Measurements from ENCODE around the gene ASNS. TPM values are rescaled to one million over a fixed set of nuclear protein-coding genes. Genes with fewer than 3 reads are reported as not detected.
"Not testable (repeated sequence)": the region's sequence is repeated elsewhere in the genome, so short reads cannot be mapped to it uniquely, and the experiment has no call there.

ASNS gene, protein sequence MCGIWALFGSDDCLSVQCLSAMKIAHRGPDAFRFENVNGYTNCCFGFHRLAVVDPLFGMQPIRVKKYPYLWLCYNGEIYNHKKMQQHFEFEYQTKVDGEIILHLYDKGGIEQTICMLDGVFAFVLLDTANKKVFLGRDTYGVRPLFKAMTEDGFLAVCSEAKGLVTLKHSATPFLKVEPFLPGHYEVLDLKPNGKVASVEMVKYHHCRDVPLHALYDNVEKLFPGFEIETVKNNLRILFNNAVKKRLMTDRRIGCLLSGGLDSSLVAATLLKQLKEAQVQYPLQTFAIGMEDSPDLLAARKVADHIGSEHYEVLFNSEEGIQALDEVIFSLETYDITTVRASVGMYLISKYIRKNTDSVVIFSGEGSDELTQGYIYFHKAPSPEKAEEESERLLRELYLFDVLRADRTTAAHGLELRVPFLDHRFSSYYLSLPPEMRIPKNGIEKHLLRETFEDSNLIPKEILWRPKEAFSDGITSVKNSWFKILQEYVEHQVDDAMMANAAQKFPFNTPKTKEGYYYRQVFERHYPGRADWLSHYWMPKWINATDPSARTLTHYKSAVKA
- total RNA-seq (10 to 100 TPM; 15.7 to 23.1 TPM), polyA plus RNA-seq (10 to 100 TPM; 16.3 to 33.3 TPM)
- long read RNA-seq, donor 1, transcript ASNS-202 (13 exons, 1,994 nt): major isoform, 33 of 45 reads
- long read RNA-seq, donor 1, partial matches to known transcripts: 3 of 45 reads
- long read RNA-seq, donor 1, other reads (novel, unspliced or antisense): 2 of 45 reads
- long read RNA-seq, donor 2, transcript ASNS-202 (13 exons, 1,994 nt): major isoform, 8 of 11 reads
- long read RNA-seq, donor 2, partial matches to known transcripts: 0 of 11 reads
- long read RNA-seq, donor 2, other reads (novel, unspliced or antisense): 1 of 11 reads

DNA sequence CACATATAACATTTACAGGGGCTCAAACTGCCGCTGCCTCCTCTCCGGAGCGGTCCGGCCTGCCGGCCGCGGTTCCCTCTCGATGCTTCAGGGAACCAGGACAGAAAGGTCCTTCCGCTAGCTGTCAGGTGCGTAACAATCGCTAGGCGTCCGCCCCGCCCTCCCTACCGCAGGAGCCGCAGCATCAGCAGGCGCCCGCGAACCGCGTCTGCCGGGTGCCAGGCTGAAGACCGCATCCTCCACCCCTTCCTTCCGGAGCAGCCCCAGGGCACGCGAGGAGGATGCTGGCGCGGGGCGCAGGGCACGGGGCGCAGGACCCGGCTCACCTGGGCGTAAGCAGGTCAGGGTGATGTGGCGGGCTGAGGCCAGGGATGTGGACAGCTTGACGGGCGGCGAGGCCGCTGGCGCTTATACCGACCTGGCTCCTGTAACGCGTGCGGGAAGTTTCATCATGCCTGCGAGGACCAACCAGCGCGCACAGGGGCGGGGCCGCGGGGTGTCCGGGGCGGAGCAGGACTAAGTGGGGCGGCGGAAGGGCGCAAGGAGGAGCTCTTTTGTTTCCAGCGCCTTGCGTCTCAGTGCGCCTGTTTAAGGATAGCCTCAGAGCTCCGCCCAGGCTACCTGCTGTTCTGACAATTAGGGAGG, at the start of gene ASNS:
Gene ASNS, minus strand, starts transcription at position 384 of the 645 bp plus-strand sequence. CDS start 3,252 bp downstream, outside the sequence.
- 0% methylated on average over 53 to 58 of the region's 58 CpGs for WGBS, 2 donors
- Histone ChIP-seq H3K4me3 (ENCODE audit: low read length in 2 of 2) (peak within 1 kb of the TSS; percentile 19 to 70), H3K36me3 (ENCODE audit: control insufficient read depth in 1 of 2, insufficient read depth in 2 of 2, low read length in 1 of 2) (no peaks in the 10 kb centered on the region), H3K4me1 (ENCODE audit: control insufficient read depth in 1 of 2, insufficient read depth in 2 of 2, low read length in 2 of 2) (no peaks in the 10 kb centered on the region), H3K27ac (ENCODE audit: low read depth in 1 of 2, low read length in 2 of 2) (peak within 1 kb of the TSS in 1 of 2 donors; percentile 22), H3K27me3 (ENCODE audit: control insufficient read depth in 1 of 2, insufficient read depth in 2 of 2, low read length in 1 of 2) (no peaks in the 10 kb centered on the region), H3K9me3 (ENCODE audit: control insufficient read depth, low read length) (no peaks in the 10 kb centered on the region)
- intact Hi-C loops (cut with DNase I): no loop called here
- DNase-seq: peak; percentile 94 to 96
- peak; percentile 100 for ATAC-seq (ENCODE audit: low FRiP score)

DNA sequence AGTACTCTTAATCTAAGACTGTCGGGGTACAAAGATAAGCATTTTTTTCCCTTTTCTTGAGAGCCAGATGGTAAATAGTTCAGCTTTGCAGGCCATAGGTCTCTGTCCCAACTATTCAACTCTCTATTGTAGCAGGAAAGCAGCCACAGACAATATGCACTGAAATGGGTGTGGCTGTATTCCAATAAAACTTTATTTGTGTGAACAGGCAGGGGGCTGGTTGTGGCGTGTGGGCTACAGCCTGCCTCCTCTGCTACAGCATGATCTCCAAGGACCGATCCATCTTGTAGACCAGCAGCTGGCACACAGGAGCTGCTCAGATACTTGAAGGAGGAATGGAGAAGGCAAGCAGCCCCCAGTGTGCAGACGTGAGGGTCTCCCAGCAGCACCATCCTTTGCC, 49.0 kb upstream of the ASNS start:
- H3K27me3 ChIP-seq (ENCODE audit: control insufficient read depth in 1 of 2, insufficient read depth in 2 of 2, low read length in 1 of 2); H3K36me3 ChIP-seq (ENCODE audit: control insufficient read depth in 1 of 2, insufficient read depth in 2 of 2, low read length in 1 of 2); H3K4me3 ChIP-seq (ENCODE audit: low read length in 2 of 2); H3K9me3 ChIP-seq (ENCODE audit: control insufficient read depth, low read length); H3K4me1 ChIP-seq (ENCODE audit: control insufficient read depth in 1 of 2, insufficient read depth in 2 of 2, low read length in 2 of 2); H3K27ac ChIP-seq (ENCODE audit: low read depth in 1 of 2, low read length in 2 of 2); DNase-seq; ATAC-seq (ENCODE audit: low FRiP score); intact Hi-C loops (cut with DNase I): not testable (repeated sequence)
- WGBS, 2 donors: 89 to 100% methylated on average over 3 to 4 of the region's 4 CpGs

DNA sequence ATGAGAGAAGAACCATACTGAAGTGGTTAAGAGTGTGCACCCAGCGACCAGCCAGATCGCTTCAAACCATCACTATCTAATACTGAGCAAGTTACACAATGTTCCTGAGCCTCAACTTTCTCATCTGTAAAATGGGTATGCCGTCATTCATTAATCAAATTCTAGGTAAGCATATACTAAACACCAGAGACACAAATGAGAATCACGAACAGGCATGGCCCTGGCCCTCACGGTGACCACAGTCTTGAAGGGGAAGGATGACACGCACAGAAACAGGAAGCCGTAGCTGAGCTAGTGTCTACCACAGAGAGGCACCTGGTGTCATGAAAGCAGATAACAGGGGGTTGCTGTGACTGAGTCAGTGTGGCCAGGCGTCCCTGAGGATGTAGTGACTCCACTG, 43.1 kb upstream of the ASNS start:
- intact Hi-C loops (cut with DNase I); H3K9me3 ChIP-seq (ENCODE audit: control insufficient read depth, low read length); H3K4me1 ChIP-seq (ENCODE audit: control insufficient read depth in 1 of 2, insufficient read depth in 2 of 2, low read length in 2 of 2); H3K36me3 ChIP-seq (ENCODE audit: control insufficient read depth in 1 of 2, insufficient read depth in 2 of 2, low read length in 1 of 2); H3K27me3 ChIP-seq (ENCODE audit: control insufficient read depth in 1 of 2, insufficient read depth in 2 of 2, low read length in 1 of 2); ATAC-seq (ENCODE audit: low FRiP score); DNase-seq; H3K4me3 ChIP-seq (ENCODE audit: low read length in 2 of 2); H3K27ac ChIP-seq (ENCODE audit: low read depth in 1 of 2, low read length in 2 of 2): not testable (repeated sequence)
- WGBS, 2 donors: 89 to 94% methylated on average over 7 to 8 of the region's 8 CpGs

DNA sequence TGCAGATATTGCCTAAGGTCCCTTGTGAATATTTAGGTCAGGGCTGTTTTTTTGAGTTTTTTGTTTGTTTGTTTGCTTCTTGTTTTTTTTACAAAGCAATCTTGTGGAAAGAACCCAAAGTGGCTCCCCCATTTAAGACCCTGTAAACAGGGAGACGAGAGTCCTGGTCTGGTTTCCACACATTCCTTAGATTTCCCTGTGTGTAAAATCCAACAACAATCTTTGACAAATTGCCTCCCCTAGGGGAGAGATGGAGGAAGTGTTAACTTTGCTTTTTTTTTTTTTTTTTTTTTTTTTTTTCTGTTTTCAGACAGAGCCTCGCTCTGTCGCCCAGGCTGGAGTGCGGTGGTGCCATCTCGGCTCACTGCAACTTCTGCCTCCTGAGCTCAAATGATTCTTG, 40.1 kb upstream of the ASNS start:
- H3K4me3 ChIP-seq (ENCODE audit: low read length in 2 of 2); H3K27ac ChIP-seq (ENCODE audit: low read depth in 1 of 2, low read length in 2 of 2); ATAC-seq (ENCODE audit: low FRiP score); DNase-seq; H3K9me3 ChIP-seq (ENCODE audit: control insufficient read depth, low read length); H3K36me3 ChIP-seq (ENCODE audit: control insufficient read depth in 1 of 2, insufficient read depth in 2 of 2, low read length in 1 of 2); H3K4me1 ChIP-seq (ENCODE audit: control insufficient read depth in 1 of 2, insufficient read depth in 2 of 2, low read length in 2 of 2); intact Hi-C loops (cut with DNase I); H3K27me3 ChIP-seq (ENCODE audit: control insufficient read depth in 1 of 2, insufficient read depth in 2 of 2, low read length in 1 of 2): not testable (repeated sequence)
- WGBS, 2 donors: 68 to 71% methylated on average over 5 of the region's 5 CpGs

DNA sequence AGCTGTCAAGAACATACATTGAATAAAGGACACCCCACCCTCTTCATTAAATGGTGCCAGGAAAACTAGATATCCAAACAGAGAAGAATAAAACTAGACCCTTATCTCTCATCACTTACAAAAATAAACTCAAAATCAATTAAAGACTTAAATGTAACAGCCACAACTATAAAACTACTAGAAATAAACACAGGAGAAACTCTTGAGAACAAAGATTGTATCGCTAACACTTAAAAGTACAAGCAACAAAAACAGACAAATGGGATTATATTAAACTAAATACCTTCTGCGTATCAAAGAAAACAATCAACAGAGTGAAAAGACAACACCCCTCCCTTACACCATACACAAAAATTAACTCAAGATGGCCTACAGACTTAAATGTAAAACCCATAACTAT, 24.7 kb upstream of the ASNS start:
- H3K27me3 ChIP-seq (ENCODE audit: control insufficient read depth in 1 of 2, insufficient read depth in 2 of 2, low read length in 1 of 2); H3K4me1 ChIP-seq (ENCODE audit: control insufficient read depth in 1 of 2, insufficient read depth in 2 of 2, low read length in 2 of 2); intact Hi-C loops (cut with DNase I); DNase-seq; H3K36me3 ChIP-seq (ENCODE audit: control insufficient read depth in 1 of 2, insufficient read depth in 2 of 2, low read length in 1 of 2); H3K4me3 ChIP-seq (ENCODE audit: low read length in 2 of 2); H3K9me3 ChIP-seq (ENCODE audit: control insufficient read depth, low read length); H3K27ac ChIP-seq (ENCODE audit: low read depth in 1 of 2, low read length in 2 of 2); ATAC-seq (ENCODE audit: low FRiP score): not testable (repeated sequence)
- WGBS, 2 donors: 94 to 96% methylated on average over 2 of the region's 2 CpGs

DNA sequence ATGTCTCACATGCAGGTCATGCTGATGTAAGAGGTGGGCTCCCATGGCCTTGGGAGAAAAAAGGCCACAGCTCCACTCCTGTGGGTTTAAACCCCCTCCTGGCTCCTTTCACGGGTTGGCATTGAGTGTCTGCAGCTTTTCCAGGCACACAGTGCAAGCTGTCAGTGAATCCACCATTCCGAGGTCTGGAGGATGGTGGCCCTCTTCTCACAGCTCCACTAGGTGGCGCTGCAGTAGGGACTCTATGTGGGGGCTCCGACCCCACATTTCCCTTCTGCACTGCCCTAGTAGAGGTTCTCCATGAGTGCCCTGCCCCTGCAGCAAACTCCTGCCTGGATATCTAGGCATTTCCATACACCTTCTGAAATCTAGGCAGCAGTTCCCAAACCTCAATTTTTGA, 19.5 kb upstream of the ASNS start:
- WGBS, 2 donors: 55 to 64% methylated on average over 4 of the region's 4 CpGs
- H3K36me3 ChIP-seq (ENCODE audit: control insufficient read depth in 1 of 2, insufficient read depth in 2 of 2, low read length in 1 of 2); intact Hi-C loops (cut with DNase I); H3K27ac ChIP-seq (ENCODE audit: low read depth in 1 of 2, low read length in 2 of 2); H3K27me3 ChIP-seq (ENCODE audit: control insufficient read depth in 1 of 2, insufficient read depth in 2 of 2, low read length in 1 of 2); H3K4me3 ChIP-seq (ENCODE audit: low read length in 2 of 2); DNase-seq; ATAC-seq (ENCODE audit: low FRiP score); H3K4me1 ChIP-seq (ENCODE audit: control insufficient read depth in 1 of 2, insufficient read depth in 2 of 2, low read length in 2 of 2); H3K9me3 ChIP-seq (ENCODE audit: control insufficient read depth, low read length): not testable (repeated sequence)

DNA sequence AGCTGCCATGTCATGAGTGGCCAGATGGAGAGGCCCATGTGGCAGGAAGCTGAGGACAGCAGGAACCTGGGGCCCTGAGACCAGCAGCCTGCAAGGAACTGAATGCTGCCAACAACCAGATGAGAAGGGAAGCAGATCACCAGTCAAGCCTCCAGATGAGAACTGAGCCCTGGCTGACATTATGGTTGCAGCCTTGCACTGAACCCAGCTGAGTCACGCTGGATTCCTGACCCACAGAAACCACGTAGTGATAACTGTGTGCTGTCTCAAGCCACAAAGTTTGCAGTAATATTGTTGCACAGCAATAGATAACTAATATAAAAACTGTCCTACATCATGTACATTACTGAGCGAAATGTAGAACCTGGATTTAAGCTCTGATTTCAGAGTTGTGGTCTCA, 7.3 kb upstream of the ASNS start:
- H3K9me3 ChIP-seq (ENCODE audit: control insufficient read depth, low read length); intact Hi-C loops (cut with DNase I); H3K27me3 ChIP-seq (ENCODE audit: control insufficient read depth in 1 of 2, insufficient read depth in 2 of 2, low read length in 1 of 2); DNase-seq; H3K27ac ChIP-seq (ENCODE audit: low read depth in 1 of 2, low read length in 2 of 2); ATAC-seq (ENCODE audit: low FRiP score); H3K4me3 ChIP-seq (ENCODE audit: low read length in 2 of 2); H3K4me1 ChIP-seq (ENCODE audit: control insufficient read depth in 1 of 2, insufficient read depth in 2 of 2, low read length in 2 of 2); H3K36me3 ChIP-seq (ENCODE audit: control insufficient read depth in 1 of 2, insufficient read depth in 2 of 2, low read length in 1 of 2): not testable (repeated sequence)
- 86 to 88% methylated on average over 3 of the region's 3 CpGs for WGBS, 2 donors

DNA sequence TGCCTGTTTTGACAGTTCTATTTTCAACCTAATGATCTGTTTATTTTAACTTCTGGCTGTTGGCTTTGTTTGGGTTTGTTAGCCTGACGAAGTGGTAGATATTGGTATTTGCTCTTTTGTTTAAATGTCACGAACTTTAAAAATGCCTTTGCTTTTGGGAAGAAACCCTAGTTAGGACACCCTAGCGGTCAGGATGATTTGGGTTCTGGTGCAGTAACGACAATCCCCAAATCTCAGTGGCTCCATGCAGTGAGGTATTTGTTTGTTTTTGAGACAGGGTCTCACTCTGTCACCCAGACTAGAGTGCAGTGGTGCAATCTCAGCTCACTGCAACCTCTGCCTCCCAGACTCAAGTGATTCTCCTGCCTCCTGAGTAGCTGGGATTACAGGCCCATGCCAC, 2.7 kb upstream of the ASNS start:
- H3K4me3 ChIP-seq (ENCODE audit: low read length in 2 of 2); intact Hi-C loops (cut with DNase I); DNase-seq; ATAC-seq (ENCODE audit: low FRiP score); H3K9me3 ChIP-seq (ENCODE audit: control insufficient read depth, low read length); H3K27me3 ChIP-seq (ENCODE audit: control insufficient read depth in 1 of 2, insufficient read depth in 2 of 2, low read length in 1 of 2); H3K27ac ChIP-seq (ENCODE audit: low read depth in 1 of 2, low read length in 2 of 2); H3K36me3 ChIP-seq (ENCODE audit: control insufficient read depth in 1 of 2, insufficient read depth in 2 of 2, low read length in 1 of 2); H3K4me1 ChIP-seq (ENCODE audit: control insufficient read depth in 1 of 2, insufficient read depth in 2 of 2, low read length in 2 of 2): not testable (repeated sequence)
- 88 to 92% methylated on average over 4 of the region's 4 CpGs for WGBS, 2 donors

Data from aorta (tissue), 5 donors.